ENCODE measurements around the gene LGMN.

DNA sequence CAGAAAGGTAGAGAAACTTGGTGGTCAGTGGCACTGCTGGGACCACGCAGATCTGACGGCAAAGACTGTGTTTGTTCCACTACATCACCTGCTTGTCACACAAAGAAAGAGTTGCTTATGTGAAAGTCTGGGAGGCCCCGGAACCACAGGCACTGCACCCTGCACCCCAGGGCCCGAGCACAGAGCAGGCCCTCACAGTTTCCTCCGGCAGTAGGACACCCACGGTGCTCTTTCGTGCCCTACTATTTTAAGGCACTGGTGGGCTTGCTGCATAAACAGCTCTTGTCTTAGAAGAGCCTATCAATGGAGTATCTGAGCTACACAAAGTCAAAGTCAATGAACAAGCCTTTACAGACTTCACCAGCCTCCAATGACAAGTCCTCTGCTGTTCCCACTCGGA is 8.0 kb downstream of the LGMN start:
- TF ChIP-seq, protein P1, sequence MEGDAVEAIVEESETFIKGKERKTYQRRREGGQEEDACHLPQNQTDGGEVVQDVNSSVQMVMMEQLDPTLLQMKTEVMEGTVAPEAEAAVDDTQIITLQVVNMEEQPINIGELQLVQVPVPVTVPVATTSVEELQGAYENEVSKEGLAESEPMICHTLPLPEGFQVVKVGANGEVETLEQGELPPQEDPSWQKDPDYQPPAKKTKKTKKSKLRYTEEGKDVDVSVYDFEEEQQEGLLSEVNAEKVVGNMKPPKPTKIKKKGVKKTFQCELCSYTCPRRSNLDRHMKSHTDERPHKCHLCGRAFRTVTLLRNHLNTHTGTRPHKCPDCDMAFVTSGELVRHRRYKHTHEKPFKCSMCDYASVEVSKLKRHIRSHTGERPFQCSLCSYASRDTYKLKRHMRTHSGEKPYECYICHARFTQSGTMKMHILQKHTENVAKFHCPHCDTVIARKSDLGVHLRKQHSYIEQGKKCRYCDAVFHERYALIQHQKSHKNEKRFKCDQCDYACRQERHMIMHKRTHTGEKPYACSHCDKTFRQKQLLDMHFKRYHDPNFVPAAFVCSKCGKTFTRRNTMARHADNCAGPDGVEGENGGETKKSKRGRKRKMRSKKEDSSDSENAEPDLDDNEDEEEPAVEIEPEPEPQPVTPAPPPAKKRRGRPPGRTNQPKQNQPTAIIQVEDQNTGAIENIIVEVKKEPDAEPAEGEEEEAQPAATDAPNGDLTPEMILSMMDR (IDR thresholded peaks at IDR 0.05) = no peak
- no peak for TF ChIP-seq POLR2A (IDR thresholded peaks at IDR 0.05)
